Neural cell (in vitro differentiated cells): ENCODE results near the gene KRTAP19-3. TPM values are rescaled to one million over a fixed set of nuclear protein-coding genes. Genes with fewer than 3 reads are reported as not detected.

Experiments used
- H2AFZ ChIP-seq: fragments of 200-600, 300-800 bp; sonication (generic), shearing (Covaris generic); 2 replicates; pipeline ENCODE4 v1.6.0; 2014; ENCODE audit warnings: low read depth, mild to moderate bottlenecking, antibody characterized with exemption, low read length, moderate library complexity
- H3F3A ChIP-seq: fragments of 200-600 bp; shearing (Covaris generic); 2 replicates; pipeline ENCODE4 v1.6.1; 2016; ENCODE audit warnings: mild to moderate bottlenecking, moderate library complexity, mixed read lengths, antibody characterized with exemption, low read length; ENCODE audit not compliant: insufficient read depth, poor library complexity, severe bottlenecking
- H3K27ac ChIP-seq: fragments of 200-600, 300-800 bp; sonication (generic), shearing (Covaris generic); 2 replicates; pipeline ENCODE4 v1.5.1; 2014; ENCODE audit warnings: mild to moderate bottlenecking, low read length, moderate library complexity
- H3K27me3 ChIP-seq: fragments of 300-800, 200-600 bp; sonication (generic), shearing (Covaris generic); 2 replicates; pipeline ENCODE4 v1.6.0; 2014; ENCODE audit warnings: mild to moderate bottlenecking, low read depth, low read length, moderate library complexity; ENCODE audit not compliant: insufficient read depth
- H3K36me3 ChIP-seq: fragments of 300-800, 200-600 bp; sonication (generic), shearing (Covaris generic); 2 replicates; pipeline ENCODE4 v1.5.1; 2014; ENCODE audit warnings: mild to moderate bottlenecking, antibody characterized with exemption, low read length, moderate library complexity; ENCODE audit not compliant: insufficient read depth
- H3K4me2 ChIP-seq: fragments of 300-800, 200-600 bp; sonication (generic), shearing (Covaris generic); 2 replicates; pipeline ENCODE4 v1.6.0; 2014; ENCODE audit warnings: mild to moderate bottlenecking, low read length
- H3K4me3 ChIP-seq: fragments of 300-800, 200-600 bp; sonication (generic), shearing (Covaris generic); 2 replicates; pipeline ENCODE4 v1.5.1; 2014; ENCODE audit warnings: mild to moderate bottlenecking, low read length, moderate library complexity
- H3K79me2 ChIP-seq: fragments of 200-600 bp; shearing (Covaris generic); replicated peaks from 2 replicates; pipeline ENCODE4 v1.6.0; 2014; ENCODE audit warnings: mild to moderate bottlenecking, low read length, moderate library complexity; ENCODE audit not compliant: insufficient read depth
- H3K9ac ChIP-seq: fragments of 300-800, 200-600 bp; sonication (generic), shearing (Covaris generic); 2 replicates; pipeline ENCODE4 v1.6.1; 2016; ENCODE audit warnings: mild to moderate bottlenecking, low read length, mixed read lengths
- H3K9me2 ChIP-seq: fragments of 200-600 bp; shearing (Covaris generic); 2 replicates; pipeline ENCODE4 v1.6.1; 2016; ENCODE audit warnings: mild to moderate bottlenecking, low read length, mixed read lengths; ENCODE audit not compliant: insufficient read depth
- H3K9me3 ChIP-seq: fragments of 200-600, 300-800 bp; sonication (generic), shearing (Covaris generic); 2 replicates; pipeline ENCODE4 v1.6.1; 2016; ENCODE audit warnings: mild to moderate bottlenecking, mixed run types, low read length, moderate library complexity, mixed read lengths
- H4K20me1 ChIP-seq: fragments of 200-600 bp; shearing (Covaris generic); 2 replicates; pipeline ENCODE4 v1.6.1; 2016; ENCODE audit warnings: mild to moderate bottlenecking, mixed run types; ENCODE audit not compliant: insufficient read depth
- CTCF ChIP-seq: fragments of 450-650 bp; IDR thresholded peaks from 2 replicates; pipeline ENCODE4 v1.5.1; 2014; ENCODE audit warnings: antibody characterized with exemption, mild to moderate bottlenecking, moderate library complexity; ENCODE audit not compliant: poor library complexity, severe bottlenecking
- EP300 ChIP-seq: fragments of 450-650 bp; conservative IDR thresholded peaks from 2 replicates; pipeline ENCODE4 v1.6.1; 2014; ENCODE audit warnings: antibody characterized with exemption, mild to moderate bottlenecking, moderate library complexity; ENCODE audit not compliant: poor library complexity, severe bottlenecking
- EZH2 ChIP-seq: fragments of 200-600, 300-800 bp; shearing (Covaris generic), sonication (generic); IDR thresholded peaks from 2 replicates; pipeline ENCODE4 v1.6.1; 2014; ENCODE audit warnings: antibody characterized with exemption, low read length, borderline replicate concordance, mild to moderate bottlenecking; ENCODE audit not compliant: insufficient read depth, poor library complexity, severe bottlenecking
- MXI1 ChIP-seq: fragments of 450-650 bp; conservative IDR thresholded peaks from 2 replicates; pipeline ENCODE4 v1.6.1; 2014; ENCODE audit warnings: antibody characterized with exemption, mild to moderate bottlenecking; ENCODE audit not compliant: poor library complexity, severe bottlenecking
- POLR2AphosphoS5 ChIP-seq: IDR thresholded peaks from 2 replicates; pipeline ENCODE4 v1.6.1; 2012
- RAD21 ChIP-seq: fragments of 450-650 bp; conservative IDR thresholded peaks from 2 replicates; pipeline ENCODE4 v1.6.1; 2014; ENCODE audit warnings: antibody characterized with exemption, mild to moderate bottlenecking, moderate library complexity
- REST ChIP-seq: IDR thresholded peaks from 2 replicates; pipeline ENCODE4 v1.6.1; 2012; ENCODE audit warnings: borderline replicate concordance
- SMC3 ChIP-seq: fragments of 450-650 bp; conservative IDR thresholded peaks from 2 replicates; pipeline ENCODE4 v1.6.1; 2014; ENCODE audit warnings: antibody characterized with exemption, mild to moderate bottlenecking, moderate library complexity; ENCODE audit not compliant: poor library complexity
- TAF1 ChIP-seq: IDR thresholded peaks from 2 replicates; pipeline ENCODE4 v1.6.1; 2012; ENCODE audit warnings: low read depth
- polyA plus RNA-seq: library from polyadenylated mRNA; depleted of rRNA; stranded (reverse); fragments of >200 nt; gene quantifications from 2 replicates; pipeline ENCODE4 v1.2.3, GENCODE V29; 2014

The KRTAP19-3 gene
- polyA plus RNA-seq, 1 donor from 2014 or later = not detected

- Histone ChIP-seq H3K27ac (no peak overlapping the region), H3K4me3 (no peak overlapping the region), H3K4me2 (no peak overlapping the region), H4K20me1 (no peaks in the 10 kb centered on the region), H3F3A (no peaks in the 10 kb centered on the region), H3K36me3 (no peaks in the 10 kb centered on the region), H3K27me3 (no peaks in the 10 kb centered on the region), H3K9ac (no peak overlapping the region), H2AFZ (no peak overlapping the region), H3K9me3 (no peaks in the 10 kb centered on the region), H3K79me2 (no peaks in the 10 kb centered on the region), H3K9me2 (no peaks in the 10 kb centered on the region)
- no peak for TF ChIP-seq REST
- no peak for TF ChIP-seq POLR2AphosphoS5
- TF ChIP-seq TAF1 = no peak
- no peak for TF ChIP-seq SMC3
- TF ChIP-seq RAD21 = no peak
- TF ChIP-seq CTCF = no peak
- no peak for TF ChIP-seq EP300
- TF ChIP-seq EZH2 = no peak
- no peak for TF ChIP-seq MXI1
Observed at GRCh38 chr21:30486180-30486579, 5.6 kb downstream of the KRTAP19-3 start.

GRCh38 chr21:30482130-30482529 is 9.7 kb downstream of the KRTAP19-3 start:
- H3K9ac ChIP-seq = no peak overlapping the region
- no peaks in the 10 kb centered on the region for H3K36me3 ChIP-seq
- H3K4me2 ChIP-seq = no peak overlapping the region
- no peaks in the 10 kb centered on the region for H4K20me1 ChIP-seq
- H3K9me3 ChIP-seq = no peaks in the 10 kb centered on the region
- H3K79me2 ChIP-seq = no peaks in the 10 kb centered on the region
- H3K27me3 ChIP-seq = no peaks in the 10 kb centered on the region
- no peak overlapping the region for H2AFZ ChIP-seq
- H3K4me3 ChIP-seq = no peak overlapping the region
- H3K9me2 ChIP-seq = no peaks in the 10 kb centered on the region
- H3F3A ChIP-seq = no peaks in the 10 kb centered on the region
- TF ChIP-seq EZH2 (no peak), TAF1 (no peak), SMC3 (no peak), EP300 (no peak)
- no peak overlapping the region for H3K27ac ChIP-seq

GRCh38 chr21:30480145-30480544 is 11.7 kb downstream of the KRTAP19-3 start, which contains the start of gene KRTAP19-1:
Gene KRTAP19-1, minus strand, starts transcription at chr21:30480367. Its CDS starts 50 bp downstream, at chr21:30480317.
- Histone ChIP-seq H3K27me3 (no peaks in the 10 kb centered on the region), H4K20me1 (no peaks in the 10 kb centered on the region), H3K27ac (no peak within 1 kb of the TSS), H3K79me2 (no peaks in the 10 kb centered on the region), H3F3A (no peaks in the 10 kb centered on the region), H3K4me3 (no peak within 1 kb of the TSS), H3K9me2 (no peaks in the 10 kb centered on the region), H3K9ac (no peak within 1 kb of the TSS), H2AFZ (no peak within 1 kb of the TSS), H3K4me2 (no peak within 1 kb of the TSS), H3K36me3 (no peaks in the 10 kb centered on the region), H3K9me3 (no peaks in the 10 kb centered on the region)
- no peak for TF ChIP-seq MXI1
- TF ChIP-seq RAD21 = no peak
- no peak for TF ChIP-seq TAF1
- no peak for TF ChIP-seq POLR2AphosphoS5
- no peak for TF ChIP-seq SMC3
- TF ChIP-seq CTCF = no peak
- no peak for TF ChIP-seq REST
- TF ChIP-seq EZH2 = no peak
- TF ChIP-seq EP300 = no peak
